Fibroblast of lung (primary cell): Measurements from ENCODE around the gene PACSIN1. TPM values are rescaled to one million over a fixed set of nuclear protein-coding genes. Genes with fewer than 3 reads are reported as not detected.

Experiments
- DNase-seq, 2 donors: peaks; one replicate each; pipeline versions ENCODE4 v3.0.0 to v3.0.0-alpha.2; 2010; ENCODE audit warnings: low read depth in 2 of 2
- H2AFZ ChIP-seq: 2 replicates; pipeline ENCODE4 v1.5.1; 2012; ENCODE audit warnings: low read length, control low read depth, inconsistent platforms
- H3K27ac ChIP-seq: 2 replicates; pipeline ENCODE4 v1.5.1; 2011; ENCODE audit warnings: low read length, control low read depth; ENCODE audit not compliant: insufficient read depth
- H3K27me3 ChIP-seq: 2 replicates; pipeline ENCODE4 v1.5.1; 2011; ENCODE audit warnings: mild to moderate bottlenecking, low read length; ENCODE audit not compliant: control insufficient read depth, insufficient read depth
- H3K36me3 ChIP-seq: 2 replicates; pipeline ENCODE4 v1.5.1; 2011; ENCODE audit warnings: low read length; ENCODE audit not compliant: control insufficient read depth, insufficient read depth
- H3K4me1 ChIP-seq: 2 replicates; pipeline ENCODE4 v1.5.1; 2011; ENCODE audit warnings: low read length; ENCODE audit not compliant: control insufficient read depth, insufficient read depth; ENCODE audit errors: extremely low read depth
- H3K4me2 ChIP-seq: 2 replicates; pipeline ENCODE4 v1.5.1; 2011; ENCODE audit warnings: low read length, control low read depth; ENCODE audit not compliant: insufficient read depth; ENCODE audit errors: extremely low read depth
- H3K4me3 ChIP-seq, 4 experiments: fragments of 200-600 bp in 1 of 4; sonication (generic) in 1 of 4; replicated peaks in 1 of 4; 2 replicates each; pipeline ENCODE4 v1.5.1; 2011 to 2016; ENCODE audit warnings: low read length in 4 of 4, low read depth in 3 of 4, mild to moderate bottlenecking in 3 of 4, control low read depth in 2 of 4, inconsistent platforms in 1 of 4, mixed read lengths in 1 of 4; ENCODE audit not compliant: insufficient read depth in 1 of 4; ENCODE audit errors: control extremely low read depth in 1 of 4
- H3K79me2 ChIP-seq: 2 replicates; pipeline ENCODE4 v1.5.1; 2012; ENCODE audit warnings: mild to moderate bottlenecking, low read length, inconsistent platforms; ENCODE audit not compliant: control insufficient read depth, insufficient read depth
- H3K9ac ChIP-seq: 2 replicates; pipeline ENCODE4 v1.5.1; 2011; ENCODE audit warnings: mild to moderate bottlenecking, low read length, control low read depth; ENCODE audit not compliant: insufficient read depth
- H3K9me3 ChIP-seq: 2 replicates; pipeline ENCODE4 v1.5.1; 2012; ENCODE audit warnings: low read depth, low read length; ENCODE audit not compliant: control insufficient read depth, insufficient read depth
- H4K20me1 ChIP-seq: 2 replicates; pipeline ENCODE4 v1.5.1; 2011; ENCODE audit warnings: low read length; ENCODE audit not compliant: control insufficient read depth, insufficient read depth; ENCODE audit errors: extremely low read depth
- EZH2 ChIP-seq: IDR thresholded peaks from 2 replicates; pipeline ENCODE4 v1.5.1; 2012; ENCODE audit warnings: low read length, control low read depth, mild to moderate bottlenecking; ENCODE audit errors: missing control alignments
- polyA plus RNA-seq, 2 donors: library from polyadenylated mRNA; depleted of rRNA in 1 of 2; stranded (reverse) in 1 of 2; unstranded in 1 of 2; fragments of >200 nt; gene quantifications; 2 replicates each; pipeline ENCODE4 v1.2.1, GENCODE V29; 2011 to 2012; ENCODE audit warnings: missing spikeins in 1 of 2
- total RNA-seq: library from RNA; depleted of rRNA; stranded (reverse); fragments of >200 nt; gene quantifications from 2 replicates; pipeline ENCODE4 v1.2.1, GENCODE V29; 2014
- TF ChIP-seq, protein P1 (sequence below), 2 donors: IDR thresholded peaks in 1 of 2; conservative IDR thresholded peaks in 1 of 2; 1 replicate in 1 of 2; 2 replicates in 1 of 2; pipeline ENCODE4 v1.5.1; 2011 to 2012; ENCODE audit warnings: low read length in 2 of 2, control low read depth in 1 of 2, inconsistent platforms in 1 of 2, low read depth in 1 of 2, mild to moderate bottlenecking in 1 of 2

Gene PACSIN1
- total and polyA plus RNA-seq, 2 donors (not counting 1 experiment from before 2014, with no cell fraction given) = under 0.01 TPM; not detected in 1

DNA sequence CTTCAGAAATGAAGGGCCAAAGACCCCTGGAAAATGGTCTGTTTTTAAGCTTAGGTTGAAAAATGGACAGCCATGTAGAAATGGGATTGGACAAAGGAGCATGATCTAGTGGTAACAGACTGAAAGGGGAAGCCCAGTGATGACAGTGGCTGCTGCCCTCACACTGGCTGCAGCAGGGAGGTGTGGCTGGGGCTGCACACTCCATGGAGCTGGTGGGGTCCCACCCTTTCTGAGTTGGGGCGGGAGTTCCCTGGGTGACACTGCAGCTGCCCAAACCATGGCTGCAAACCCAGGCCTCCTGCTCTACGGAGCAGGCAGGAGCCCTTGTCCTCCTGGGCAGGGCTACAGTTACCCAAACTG lies 8.5 kb upstream of the PACSIN1 start:
- no peaks in the 10 kb centered on the region for H3K79me2 ChIP-seq
- no peaks in the 10 kb centered on the region for H3K4me1 ChIP-seq
- H2AFZ ChIP-seq = no peak overlapping the region
- no peaks in the 10 kb centered on the region for H3K9me3 ChIP-seq
- no peak overlapping the region for H3K27ac ChIP-seq
- no peaks in the 10 kb centered on the region for H3K36me3 ChIP-seq
- no peak overlapping the region for H3K4me2 ChIP-seq
- no peaks in the 10 kb centered on the region for H4K20me1 ChIP-seq
- DNase-seq = no peak
- no peak overlapping the region for H3K4me3 ChIP-seq
- no peak overlapping the region for H3K9ac ChIP-seq
- peaks cover under 1% of the 10 kb centered on the region for H3K27me3 ChIP-seq
- TF ChIP-seq, protein P1, sequence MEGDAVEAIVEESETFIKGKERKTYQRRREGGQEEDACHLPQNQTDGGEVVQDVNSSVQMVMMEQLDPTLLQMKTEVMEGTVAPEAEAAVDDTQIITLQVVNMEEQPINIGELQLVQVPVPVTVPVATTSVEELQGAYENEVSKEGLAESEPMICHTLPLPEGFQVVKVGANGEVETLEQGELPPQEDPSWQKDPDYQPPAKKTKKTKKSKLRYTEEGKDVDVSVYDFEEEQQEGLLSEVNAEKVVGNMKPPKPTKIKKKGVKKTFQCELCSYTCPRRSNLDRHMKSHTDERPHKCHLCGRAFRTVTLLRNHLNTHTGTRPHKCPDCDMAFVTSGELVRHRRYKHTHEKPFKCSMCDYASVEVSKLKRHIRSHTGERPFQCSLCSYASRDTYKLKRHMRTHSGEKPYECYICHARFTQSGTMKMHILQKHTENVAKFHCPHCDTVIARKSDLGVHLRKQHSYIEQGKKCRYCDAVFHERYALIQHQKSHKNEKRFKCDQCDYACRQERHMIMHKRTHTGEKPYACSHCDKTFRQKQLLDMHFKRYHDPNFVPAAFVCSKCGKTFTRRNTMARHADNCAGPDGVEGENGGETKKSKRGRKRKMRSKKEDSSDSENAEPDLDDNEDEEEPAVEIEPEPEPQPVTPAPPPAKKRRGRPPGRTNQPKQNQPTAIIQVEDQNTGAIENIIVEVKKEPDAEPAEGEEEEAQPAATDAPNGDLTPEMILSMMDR (conservative IDR thresholded peaks at IDR 0.05 in 1 of 2, IDR thresholded peaks at IDR 0.05 in 1 of 2; ENCODE audit: low read depth in 1 of 2, low read length in 2 of 2) = no peak
- no peak for TF ChIP-seq EZH2

DNA sequence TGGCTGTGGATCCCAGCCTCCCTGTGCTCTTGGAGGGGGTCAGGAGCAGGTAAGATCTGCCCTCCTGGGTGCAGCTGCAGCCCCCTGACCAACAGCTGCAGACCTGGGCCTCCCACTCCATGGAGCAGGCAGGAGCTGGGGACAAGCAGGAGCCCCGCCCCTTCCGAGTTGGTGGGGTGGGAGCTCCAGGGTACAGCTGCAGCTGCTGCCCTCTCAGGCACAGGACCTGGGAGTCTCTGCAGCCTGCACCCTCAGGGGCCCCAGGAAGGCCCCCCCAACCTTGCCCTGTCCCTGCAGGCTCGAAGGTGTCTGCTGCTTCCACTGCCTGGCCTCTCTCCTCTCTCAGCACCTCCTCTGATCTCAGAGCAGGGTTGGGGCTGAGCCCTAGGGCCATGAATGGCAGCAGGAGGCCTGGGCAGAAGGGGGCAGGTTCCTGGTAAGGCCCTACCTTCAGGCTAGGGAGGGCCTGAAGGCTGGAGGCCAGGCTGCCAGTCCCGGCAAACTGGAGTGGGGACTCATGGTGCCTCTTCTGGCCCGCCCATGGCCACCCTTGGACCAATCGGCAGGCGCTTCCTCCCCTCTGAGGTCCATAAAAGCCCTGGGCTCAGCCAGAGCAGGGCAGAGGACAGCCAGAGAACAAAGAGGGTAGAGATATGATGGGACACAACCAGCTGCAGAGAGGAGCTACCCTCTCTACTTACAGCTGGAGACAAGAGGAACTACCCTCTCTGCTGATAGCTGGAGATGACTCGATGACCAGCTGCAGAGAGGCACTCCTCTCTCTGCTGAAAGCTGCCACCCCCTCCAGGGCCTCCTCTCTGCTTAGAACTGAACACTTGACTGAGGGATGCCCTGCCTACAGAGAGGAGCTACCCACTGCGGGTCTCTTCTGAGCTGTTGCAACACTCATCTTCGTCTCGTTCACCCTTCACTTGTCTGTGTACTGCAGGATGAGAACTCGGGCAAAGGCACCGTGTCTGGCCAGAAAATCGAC lies 7.8 kb upstream of the PACSIN1 start:
- Histone ChIP-seq H4K20me1 (no peaks in the 10 kb centered on the region), H3K79me2 (no peaks in the 10 kb centered on the region), H3K4me2 (no peak overlapping the region), H3K9me3 (no peaks in the 10 kb centered on the region), H3K4me1 (peaks cover 2% of the 10 kb centered on the region), H3K9ac (no peak overlapping the region), H3K36me3 (no peaks in the 10 kb centered on the region), H2AFZ (no peak overlapping the region), H3K27ac (no peak overlapping the region), H3K27me3 (peaks cover 3% of the 10 kb centered on the region), H3K4me3 (no peak overlapping the region)
- TF ChIP-seq EZH2 = no peak
- TF ChIP-seq, protein P1 (conservative IDR thresholded peaks at IDR 0.05 in 1 of 2, IDR thresholded peaks at IDR 0.05 in 1 of 2; ENCODE audit: low read depth in 1 of 2, low read length in 2 of 2) = no peak
- no peak for DNase-seq

DNA sequence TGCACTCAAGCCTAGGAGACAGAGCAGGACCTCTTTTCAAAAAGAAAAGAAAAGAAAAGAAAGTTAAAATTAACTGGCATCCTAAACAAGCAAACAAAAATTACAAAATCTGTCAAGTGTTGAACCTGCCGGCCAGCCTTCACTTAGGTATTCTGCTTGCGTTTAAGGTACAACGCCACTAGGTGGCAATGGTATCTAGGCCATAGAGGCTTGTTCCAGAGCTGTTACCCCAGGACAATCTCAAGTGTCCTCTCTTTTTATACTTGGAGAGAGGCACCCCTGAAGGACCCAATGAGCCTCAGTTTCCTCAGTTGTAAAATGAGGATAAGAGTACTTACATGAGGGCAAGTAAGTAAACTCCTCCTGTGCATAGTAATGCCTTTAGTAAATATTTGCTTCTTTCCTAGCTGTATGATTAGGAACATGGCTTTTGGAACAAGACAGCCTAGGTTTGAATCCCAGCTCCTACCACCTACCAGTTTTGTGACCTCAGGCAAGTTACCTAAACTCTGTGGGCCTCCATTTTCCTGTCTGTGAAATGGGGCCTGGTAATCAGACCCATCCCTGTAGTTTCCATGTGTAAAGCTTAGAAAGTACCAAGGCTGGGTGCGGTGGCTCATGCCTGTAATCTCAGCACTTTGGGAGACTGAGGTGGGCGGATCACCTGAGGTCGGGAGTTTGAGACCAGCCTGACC lies 5.8 kb upstream of the PACSIN1 start:
- no peak for TF ChIP-seq EZH2
- TF ChIP-seq, protein P1 (conservative IDR thresholded peaks at IDR 0.05 in 1 of 2, IDR thresholded peaks at IDR 0.05 in 1 of 2; ENCODE audit: low read depth in 1 of 2, low read length in 2 of 2) = peak; percentile 55 to 79
- H4K20me1 ChIP-seq = no peaks in the 10 kb centered on the region
- H3K27me3 ChIP-seq = peaks cover 4% of the 10 kb centered on the region
- H3K4me2 ChIP-seq = no peak overlapping the region
- H3K9ac ChIP-seq = no peak overlapping the region
- H3K4me1 ChIP-seq = peaks cover 2% of the 10 kb centered on the region
- H3K9me3 ChIP-seq = no peaks in the 10 kb centered on the region
- H3K4me3 ChIP-seq = no peak overlapping the region
- H3K79me2 ChIP-seq = no peaks in the 10 kb centered on the region
- no peak overlapping the region for H3K27ac ChIP-seq
- no peaks in the 10 kb centered on the region for H3K36me3 ChIP-seq
- H2AFZ ChIP-seq = no peak overlapping the region
- peak; percentile 33 to 67 for DNase-seq
